A673 (cell line): Measurements from ENCODE around the gene CPN2.

Experiments used
- CTCF ChIP-seq: fragments of 300-800, 200-600 bp; sonication (generic); conservative IDR thresholded peaks from 2 replicates; pipeline ENCODE4 v1.5.1; 2017; ENCODE audit warnings: low read depth, mild to moderate bottlenecking, antibody characterized with exemption, low read length, moderate library complexity, mixed read lengths
- EZH2 ChIP-seq: fragments of 200-600 bp; sonication (generic); IDR thresholded peaks from 2 replicates; pipeline ENCODE4 v1.6.1; 2017; ENCODE audit warnings: borderline replicate concordance, low read depth, mild to moderate bottlenecking, mixed read lengths, antibody characterized with exemption, low read length; ENCODE audit not compliant: poor library complexity, severe bottlenecking

- no peak for TF ChIP-seq CTCF
- TF ChIP-seq EZH2: no peak
Measured at GRCh38 chr3:194330160-194330559, 21.0 kb downstream of the CPN2 start.
